ENCODE measurements around the gene TBCK.

GRCh38 chr4:106035204-106035603 is 280.8 kb downstream of the TBCK start:
- TF ChIP-seq CTCF (IDR thresholded peaks at IDR 0.05; ENCODE audit: low read length) (no peak), EZH2phosphoT487 (IDR thresholded peaks at IDR 0.05; ENCODE audit: low read length) (no peak)

All from MM.1S (cell line).